Measurements from ENCODE around the gene SLC17A1. TPM values are rescaled to one million over a fixed set of nuclear protein-coding genes. Genes with fewer than 3 reads are reported as not detected.

SLC17A1 gene
- total and polyA plus RNA-seq, 2 donors (not counting 1 experiment from before 2014, with no cell fraction given), result not detected

DNA sequence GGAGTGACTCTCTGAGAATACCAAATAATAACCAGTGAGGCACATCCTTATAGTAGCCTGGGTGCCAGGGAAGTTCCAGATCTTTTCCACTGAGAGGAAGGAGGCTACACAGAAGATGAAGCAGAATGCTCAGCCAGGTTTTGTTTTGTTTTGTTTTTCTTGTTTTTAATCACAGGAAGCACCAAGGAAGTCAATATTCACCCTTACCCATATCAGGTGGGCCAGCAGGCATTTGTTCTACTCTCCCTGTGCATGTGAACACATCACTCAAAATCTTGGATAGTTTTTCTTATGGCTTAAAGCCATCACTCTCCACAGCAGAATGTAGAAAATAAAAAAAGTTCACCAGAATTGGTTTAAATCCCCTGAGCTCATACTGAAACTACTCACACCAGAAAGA is 10.5 kb downstream of the SLC17A1 start:
- H3K27me3 ChIP-seq (ENCODE audit: control insufficient read depth, insufficient read depth, low read length), result no peaks in the 10 kb centered on the region
- no peaks in the 10 kb centered on the region for H4K20me1 ChIP-seq (ENCODE audit: control insufficient read depth, extremely low read depth, insufficient read depth, low read length)

DNA sequence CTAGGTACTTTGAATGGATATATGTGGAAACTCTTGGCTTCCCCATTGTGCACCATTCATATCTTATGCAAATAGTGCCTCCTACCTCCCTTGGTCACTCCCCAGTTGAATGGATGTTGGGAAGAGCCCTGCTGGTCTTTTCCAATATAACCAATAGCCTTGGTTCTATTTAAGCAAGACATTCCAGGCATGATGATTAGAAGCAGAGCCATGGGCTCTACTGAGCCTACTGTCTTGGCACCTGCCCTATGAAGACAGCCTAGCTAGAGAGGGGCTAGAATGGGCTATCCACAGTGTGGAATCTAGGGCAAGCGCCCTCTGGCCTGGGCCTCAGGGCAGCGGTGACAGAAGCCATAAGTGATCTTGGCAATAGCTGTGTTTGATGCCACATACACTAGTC is 15.6 kb downstream of the SLC17A1 start:
- no peak overlapping the region for H2AFZ ChIP-seq (ENCODE audit: low read length)
- no peak overlapping the region for H3K9ac ChIP-seq (ENCODE audit: insufficient read depth, low read length)

More for the DNA sequence above, 10.5 kb downstream of the SLC17A1 start:
- H3K9ac ChIP-seq (ENCODE audit: insufficient read depth, low read length), result no peak overlapping the region
- H3K79me2 ChIP-seq (ENCODE audit: control insufficient read depth, insufficient read depth, low read length), result no peaks in the 10 kb centered on the region
- no peaks in the 10 kb centered on the region for H3K4me1 ChIP-seq (ENCODE audit: control insufficient read depth, extremely low read depth, insufficient read depth, low read length)
- TF ChIP-seq CTCF (conservative IDR thresholded peaks at IDR 0.05 in 1 of 2, IDR thresholded peaks at IDR 0.05 in 1 of 2; ENCODE audit: low read depth in 1 of 2, low read length in 2 of 2) (no peak), EZH2 (IDR thresholded peaks at IDR 0.05; ENCODE audit: low read length, missing control alignments) (no peak)
- no peak overlapping the region for H3K4me3 ChIP-seq (replicated peaks in 1 of 4; ENCODE audit: control extremely low read depth in 1 of 4, insufficient read depth in 1 of 4, low read depth in 3 of 4, low read length in 4 of 4)
- no peak overlapping the region for H2AFZ ChIP-seq (ENCODE audit: low read length)
- DNase-seq (ENCODE audit: low read depth in 2 of 2), result no peak
- H3K27ac ChIP-seq (ENCODE audit: insufficient read depth, low read length), result no peak overlapping the region
- H3K36me3 ChIP-seq (ENCODE audit: control insufficient read depth, insufficient read depth, low read length), result no peaks in the 10 kb centered on the region
- no peak overlapping the region for H3K4me2 ChIP-seq (ENCODE audit: extremely low read depth, insufficient read depth, low read length)
- no peaks in the 10 kb centered on the region for H3K9me3 ChIP-seq (ENCODE audit: control insufficient read depth, insufficient read depth, low read depth, low read length)

DNA sequence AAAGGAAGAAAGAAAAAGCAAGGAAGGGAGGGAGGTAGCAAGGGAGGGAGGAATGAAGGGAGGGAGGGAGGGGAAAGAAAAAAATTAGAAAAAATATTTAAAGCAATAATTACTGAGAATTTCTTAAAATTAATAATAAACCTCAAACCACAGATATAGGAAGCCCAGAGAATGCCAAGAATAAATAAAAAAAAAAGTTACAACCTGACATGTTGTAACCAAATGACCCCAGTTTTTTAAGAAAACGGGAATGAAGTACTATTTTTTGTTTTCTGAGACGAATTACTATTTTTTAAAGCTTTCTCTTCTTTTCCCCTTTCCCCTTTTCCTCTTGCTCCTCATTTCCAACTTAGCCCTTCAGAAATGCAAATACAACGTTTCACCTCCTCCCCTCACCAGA is 16.7 kb downstream of the SLC17A1 start:
- no peaks in the 10 kb centered on the region for H3K9me3 ChIP-seq (ENCODE audit: control insufficient read depth, insufficient read depth, low read depth, low read length)
- no peak overlapping the region for H3K4me3 ChIP-seq (replicated peaks in 1 of 4; ENCODE audit: control extremely low read depth in 1 of 4, insufficient read depth in 1 of 4, low read depth in 3 of 4, low read length in 4 of 4)
- DNase-seq (ENCODE audit: low read depth in 2 of 2), result no peak
- H2AFZ ChIP-seq (ENCODE audit: low read length), result no peak overlapping the region
- TF ChIP-seq EZH2 (IDR thresholded peaks at IDR 0.05; ENCODE audit: low read length, missing control alignments) (no peak), CTCF (conservative IDR thresholded peaks at IDR 0.05 in 1 of 2, IDR thresholded peaks at IDR 0.05 in 1 of 2; ENCODE audit: low read depth in 1 of 2, low read length in 2 of 2) (no peak)
- no peak overlapping the region for H3K4me2 ChIP-seq (ENCODE audit: extremely low read depth, insufficient read depth, low read length)
- H3K79me2 ChIP-seq (ENCODE audit: control insufficient read depth, insufficient read depth, low read length), result no peaks in the 10 kb centered on the region
- no peak overlapping the region for H3K27ac ChIP-seq (ENCODE audit: insufficient read depth, low read length)
- no peaks in the 10 kb centered on the region for H3K4me1 ChIP-seq (ENCODE audit: control insufficient read depth, extremely low read depth, insufficient read depth, low read length)
- no peaks in the 10 kb centered on the region for H3K36me3 ChIP-seq (ENCODE audit: control insufficient read depth, insufficient read depth, low read length)
- H3K9ac ChIP-seq (ENCODE audit: insufficient read depth, low read length), result no peak overlapping the region
- H4K20me1 ChIP-seq (ENCODE audit: control insufficient read depth, extremely low read depth, insufficient read depth, low read length), result no peaks in the 10 kb centered on the region
- H3K27me3 ChIP-seq (ENCODE audit: control insufficient read depth, insufficient read depth, low read length), result no peaks in the 10 kb centered on the region

More for the DNA sequence above, 15.6 kb downstream of the SLC17A1 start:
- Histone ChIP-seq H3K4me2 (ENCODE audit: extremely low read depth, insufficient read depth, low read length) (no peak overlapping the region), H3K9me3 (ENCODE audit: control insufficient read depth, insufficient read depth, low read depth, low read length) (no peaks in the 10 kb centered on the region), H4K20me1 (ENCODE audit: control insufficient read depth, extremely low read depth, insufficient read depth, low read length) (no peaks in the 10 kb centered on the region), H3K4me1 (ENCODE audit: control insufficient read depth, extremely low read depth, insufficient read depth, low read length) (no peaks in the 10 kb centered on the region), H3K79me2 (ENCODE audit: control insufficient read depth, insufficient read depth, low read length) (no peaks in the 10 kb centered on the region), H3K4me3 (replicated peaks in 1 of 4; ENCODE audit: control extremely low read depth in 1 of 4, insufficient read depth in 1 of 4, low read depth in 3 of 4, low read length in 4 of 4) (no peak overlapping the region), H3K27me3 (ENCODE audit: control insufficient read depth, insufficient read depth, low read length) (no peaks in the 10 kb centered on the region), H3K36me3 (ENCODE audit: control insufficient read depth, insufficient read depth, low read length) (no peaks in the 10 kb centered on the region), H3K27ac (ENCODE audit: insufficient read depth, low read length) (no peak overlapping the region)
- TF ChIP-seq CTCF (conservative IDR thresholded peaks at IDR 0.05 in 1 of 2, IDR thresholded peaks at IDR 0.05 in 1 of 2; ENCODE audit: low read depth in 1 of 2, low read length in 2 of 2), result no peak
- TF ChIP-seq EZH2 (IDR thresholded peaks at IDR 0.05; ENCODE audit: low read length, missing control alignments), result no peak
- no peak for DNase-seq (ENCODE audit: low read depth in 2 of 2)
